Pancreas (tissue), 10 donors: ENCODE measurements around the gene KANTR. TPM values are rescaled to one million over a fixed set of nuclear protein-coding genes. Genes with fewer than 3 reads are reported as not detected.

Experiments used
- ATAC-seq, 4 donors: fragments of 200-7000 bp; cut with Tn5 transposase; one replicate each; pipeline versions ENCODE4 v1.8.0 to v1.9.1; 2020; ENCODE audit warnings: mild to moderate bottlenecking in 4 of 4, moderate library complexity in 4 of 4
- DNase-seq, 6 donors: peaks; one replicate each; pipeline ENCODE4 v3.0.0-alpha.2; 2020
- FAIRE-seq: peaks from 2 replicates; lab custom pipeline; 2012; peaks lifted over from hg19 to GRCh38; lab: Jason Lieb, UNC
- H3K27ac ChIP-seq, 4 donors: fragments of 200-600 bp; sonication (generic); 1 replicate in 3 of 4; 2 replicates in 1 of 4; pipeline versions ENCODE4 v1.5.0 to v1.8.0; 2020
- H3K27me3 ChIP-seq, 4 donors: fragments of 200-600 bp; one replicate each; pipeline ENCODE4 v1.8.0; 2021
- H3K36me3 ChIP-seq, 3 donors: fragments of 200-600 bp; sonication (generic) in 1 of 3; one replicate each; pipeline versions ENCODE4 v1.5.0 to v1.8.0; 2020 to 2021
- H3K4me1 ChIP-seq, 3 donors: fragments of 200-600 bp; one replicate each; pipeline ENCODE4 v1.8.0; 2021
- H3K4me3 ChIP-seq, 4 donors: fragments of 200-600 bp; sonication (generic) in 2 of 4; one replicate each; pipeline versions ENCODE4 v1.5.0 to v1.8.0; 2020 to 2021
- H3K9me3 ChIP-seq, 4 donors: fragments of 200-600 bp; one replicate each; pipeline ENCODE4 v1.8.0; 2021
- CTCF ChIP-seq, 4 donors: fragments of 200-600 bp; sonication (generic) in 3 of 4; IDR thresholded peaks; one replicate each; pipeline versions ENCODE4 v1.5.0 to v1.8.0; 2021; ENCODE audit warnings: antibody characterized with exemption in 4 of 4
- WGBS, 2 donors: extraction: QIAGEN DNeasy Blood & Tissue Kit; methylation state at CpG; one replicate each; pipeline ENCODE4 v1.1.7; 2013; 5-methylcytosine and 5-hydroxymethylcytosine counted together
- intact Hi-C, 3 donors: fragments of 100-400 bp; cut with DNase I; formaldehyde crosslinking; loops; one replicate each; pipeline versions ENCODE4 v1.11.1 to v1.14.2; 2022
- polyA plus RNA-seq, 2 donors: library from polyadenylated mRNA; stranded (reverse); fragments of 200-250 nt; gene quantifications; one replicate each; pipeline ENCODE4 v1.2.3, GENCODE V29; 2013
- total RNA-seq, 6 donors: library from RNA; stranded (reverse); fragmentation: NEBNext Ultra II Directional in 4 of 6; extraction: Animal tissue kit (Norgen Biotek cat#: 25700) in 4 of 6; gene quantifications; one replicate each; pipeline versions ENCODE4 v1.2.1 to v1.2.4, GENCODE V29; 2021 to 2023
- donor health status: healthy with polysubstance abuse.
- donor health status: DM: no; HTN: no; CAD: no; lungs with moderate emphysema.
- donor health status: DM: no; HTN: no; CAD: no.
- donor health status: control.
- donor health status: control.
- donor health status: Bipolar disorder and iron deficiency.
- donor health status: DM: yes; HTN: yes; CAD: no.
- donor health status: DM: no; HTN: no; CAD: no.
- donor health status: DM: no; HTN: no; CAD: no.
- donor health status: DM: yes; HTN: yes; CAD: no.

KANTR gene
- total and polyA plus RNA-seq, 8 donors: 2.4 to 10.8 (median 5.2) TPM

- no peaks in the 10 kb centered on the region for H3K36me3 ChIP-seq
- no peak for FAIRE-seq
- no peak overlapping the region for H3K4me3 ChIP-seq
- H3K4me1 ChIP-seq: no peaks in the 10 kb centered on the region
- H3K9me3 ChIP-seq: no peaks in the 10 kb centered on the region
- no peak overlapping the region for H3K27ac ChIP-seq
- intact Hi-C loops: no loop called here
- WGBS, 2 donors: 80 to 99% methylated on average over 7 of the region's 7 CpGs
- no peaks in the 10 kb centered on the region for H3K27me3 ChIP-seq
- no peak for TF ChIP-seq CTCF (IDR thresholded peaks at IDR 0.05)
- DNase-seq: no peak
- no peak for ATAC-seq
Measured at GRCh38 chrX:53171356-53171755, 77.4 kb downstream of the KANTR start.

Other genes starting within 250 kb of the KANTR start
- not detected for gene XAGE3, start 226.1 kb upstream of the KANTR start, total RNA-seq
- not detected for gene XAGE3, start 226.1 kb upstream of the KANTR start, polyA plus RNA-seq
- gene FAM156B, start 196.8 kb upstream of the KANTR start, total RNA-seq: 1 to 10 TPM; 4.5 to 9.9 (median 5.4) TPM
- 10 to 100 TPM; 49.7 to 83.3 TPM for gene FAM156B, start 196.8 kb upstream of the KANTR start, polyA plus RNA-seq
- gene FAM156A, start 135.6 kb upstream of the KANTR start, total RNA-seq: 10 to 100 TPM in 2 of 6 donors, 1 to 10 TPM in 4; 3.2 to 11.5 (median 5.9) TPM
- 10 to 100 TPM; 14.2 to 23.0 TPM for gene FAM156A, start 135.6 kb upstream of the KANTR start, polyA plus RNA-seq
- 1 to 10 TPM in 1 of 6 donors, under 1 TPM in 5; 0.20 to 1.1 (median 0.38) TPM for gene GPR173, start 45.4 kb upstream of the KANTR start, total RNA-seq
- 1 to 10 TPM in 1 of 2 donors, under 1 TPM in 1; 0.68 to 1.9 TPM for gene GPR173, start 45.4 kb upstream of the KANTR start, polyA plus RNA-seq
- gene TSPYL2, start 11.8 kb upstream of the KANTR start, total RNA-seq: 10 to 100 TPM; 11.8 to 34.5 (median 17.3) TPM
- 100 to 1,000 TPM; 120 to 134 TPM for gene TSPYL2, start 11.8 kb upstream of the KANTR start, polyA plus RNA-seq
- 10 to 100 TPM; 26.8 to 70.5 (median 47.5) TPM for gene KDM5C, start 131.1 kb downstream of the KANTR start, total RNA-seq
- gene KDM5C, start 131.1 kb downstream of the KANTR start, polyA plus RNA-seq: 10 to 100 TPM; 31.4 to 36.4 TPM
- 10 to 100 TPM in 2 of 6 donors, 1 to 10 TPM in 4; 7.5 to 12.5 (median 8.8) TPM for gene IQSEC2, start 187.4 kb downstream of the KANTR start, total RNA-seq
- gene IQSEC2, start 187.4 kb downstream of the KANTR start, polyA plus RNA-seq: 10 to 100 TPM; 10.2 to 13.2 TPM